ENCODE data around the gene RNU2-63P.
"Not testable (repeated sequence)": the region's sequence is repeated elsewhere in the genome, so short reads cannot be mapped to it uniquely, and the experiment has no call there.

The RNU2-63P gene

DNA sequence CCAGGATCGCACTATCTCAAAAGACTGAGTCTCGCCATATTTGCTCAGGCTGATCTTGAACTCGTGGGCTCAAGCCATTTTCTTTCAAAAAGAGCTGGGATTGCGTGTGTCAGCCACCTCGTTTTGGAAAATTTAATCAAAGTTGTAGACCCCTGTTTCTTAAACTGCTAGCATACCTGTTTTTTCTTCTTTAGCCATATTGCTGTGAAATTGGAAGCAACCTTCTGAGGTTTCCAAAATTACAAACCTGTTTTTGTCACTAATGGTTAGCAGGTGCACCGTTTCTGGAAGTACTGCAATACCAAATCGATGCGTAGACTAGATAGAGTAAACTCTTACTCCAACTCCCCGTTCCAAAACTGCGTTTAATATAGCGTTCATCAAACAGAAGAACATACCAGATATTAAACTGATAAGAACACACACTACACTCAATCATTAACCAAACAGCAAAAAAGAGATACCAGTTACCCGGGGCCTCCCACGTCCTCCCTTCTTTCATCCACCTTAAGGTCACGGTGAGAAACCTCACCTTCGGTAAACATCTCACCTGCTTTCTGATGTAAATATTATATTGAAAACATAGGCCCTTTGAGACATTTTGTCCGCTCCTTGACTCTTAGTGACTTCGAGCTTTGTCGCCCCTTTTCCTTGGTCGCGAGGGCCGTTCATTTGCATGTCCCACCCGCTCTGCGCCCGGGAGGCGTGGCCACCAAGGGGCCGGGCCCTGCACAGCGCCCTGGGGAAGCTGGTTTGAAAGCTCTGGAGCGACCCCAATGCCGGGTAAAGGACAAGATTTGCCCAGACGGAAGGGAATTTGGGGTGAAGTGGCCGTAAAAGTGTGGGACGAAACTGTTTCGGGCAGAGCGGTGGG lies at the start of gene RNU2-63P:
Gene RNU2-63P, minus strand, starts transcription at position 462 of the 874 bp plus-strand sequence.
- DNase-seq: peak; percentile 90

DNA sequence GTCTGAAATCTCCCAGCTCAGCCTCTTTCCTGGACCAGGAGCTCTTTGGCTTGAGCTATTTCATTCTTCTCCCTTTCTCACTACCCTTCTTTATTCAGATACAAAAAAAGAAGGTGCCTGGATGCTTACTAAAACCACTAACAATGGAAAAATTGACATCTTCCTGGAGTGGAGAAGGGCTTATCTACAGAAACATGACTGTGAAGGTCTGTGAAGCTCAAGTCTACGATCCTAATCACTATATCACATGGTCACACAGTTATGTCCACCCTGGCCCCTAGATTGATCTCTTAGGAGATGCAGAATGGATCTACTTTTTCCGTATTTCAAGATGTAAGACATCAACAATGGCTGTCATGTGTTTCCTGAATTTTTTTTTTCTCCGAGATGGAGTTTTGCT lies 44.9 kb upstream of the RNU2-63P start:
- no peak for DNase-seq

DNA sequence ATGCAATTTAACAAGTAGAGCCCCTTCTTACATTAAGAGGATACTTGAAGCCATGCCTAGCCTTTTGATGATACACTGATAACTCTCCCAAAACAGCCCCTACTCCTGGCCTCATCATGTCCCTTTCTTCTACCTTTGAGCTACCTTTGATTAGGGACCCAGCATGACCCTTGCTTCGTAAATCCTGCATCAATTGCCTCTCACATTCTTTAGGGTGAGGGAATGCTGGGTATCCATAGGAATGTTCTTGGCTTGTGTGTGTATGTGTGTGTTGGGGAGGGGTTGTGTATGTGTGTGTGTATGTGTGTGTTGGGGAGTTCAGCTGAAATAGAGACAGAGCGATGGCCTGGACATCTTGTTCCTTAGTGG lies 44.5 kb upstream of the RNU2-63P start:
- no peak for DNase-seq

DNA sequence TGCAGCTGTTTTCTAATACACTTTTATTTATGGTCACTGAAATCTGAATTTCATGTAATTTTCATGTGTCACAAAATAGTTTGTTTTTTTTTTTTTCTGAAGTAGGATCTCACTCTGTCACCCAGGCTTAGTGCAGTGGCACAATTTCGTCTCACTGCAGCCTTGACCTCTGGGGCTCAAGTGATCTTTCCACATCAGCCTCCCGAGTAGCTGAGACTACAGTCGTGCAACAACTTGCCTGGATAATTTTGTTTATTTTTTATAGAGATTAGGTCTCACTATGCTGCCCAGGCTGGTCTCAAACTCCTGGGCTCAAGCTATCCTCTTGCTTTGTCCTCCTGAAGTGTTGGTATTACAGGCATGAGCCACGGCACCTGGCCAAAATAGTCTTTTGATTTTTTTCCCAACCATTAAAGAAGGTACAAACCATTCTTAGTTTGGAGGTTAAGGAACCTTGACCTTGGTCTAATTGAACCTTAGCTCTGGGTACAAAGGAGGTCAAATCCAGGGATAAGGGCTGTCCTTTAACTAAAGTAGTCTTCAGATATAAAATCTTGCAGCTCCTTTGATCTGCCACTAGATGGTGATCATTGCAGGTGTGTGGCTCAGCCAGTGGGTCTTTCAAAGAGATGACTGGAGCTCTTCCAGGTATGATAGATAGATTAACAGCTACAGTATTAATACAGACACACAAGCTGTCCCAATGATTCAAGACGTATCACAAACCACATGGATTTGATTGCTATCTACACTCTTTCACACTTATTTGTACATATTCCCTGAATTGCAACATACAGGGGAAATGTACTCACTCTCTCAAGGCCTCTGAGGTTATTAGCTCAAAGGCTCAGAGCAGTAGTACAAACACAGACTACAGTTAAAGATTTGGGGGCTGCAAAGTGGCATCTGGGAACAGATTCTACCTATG lies 43.9 kb upstream of the RNU2-63P start:
- no peak for DNase-seq

DNA sequence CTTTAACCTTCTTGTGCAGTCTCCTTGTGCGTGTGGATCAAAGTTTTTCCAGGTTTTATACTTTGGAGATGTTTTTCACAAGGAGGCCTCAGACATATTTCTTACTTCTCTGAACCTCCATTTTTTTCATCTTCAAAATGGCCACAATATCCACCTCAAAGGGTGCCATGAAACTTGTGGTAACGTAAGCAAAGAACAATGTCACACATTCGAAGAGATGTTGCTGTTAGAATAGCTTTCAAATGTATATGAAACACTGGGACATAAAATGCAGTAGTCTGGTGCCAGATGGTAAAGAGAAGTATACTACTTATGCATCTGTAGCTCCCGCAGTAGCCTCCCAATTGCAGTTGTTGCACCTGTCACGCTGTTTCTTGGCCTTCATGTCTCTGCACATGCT lies 41.8 kb upstream of the RNU2-63P start:
- no peak for DNase-seq

DNA sequence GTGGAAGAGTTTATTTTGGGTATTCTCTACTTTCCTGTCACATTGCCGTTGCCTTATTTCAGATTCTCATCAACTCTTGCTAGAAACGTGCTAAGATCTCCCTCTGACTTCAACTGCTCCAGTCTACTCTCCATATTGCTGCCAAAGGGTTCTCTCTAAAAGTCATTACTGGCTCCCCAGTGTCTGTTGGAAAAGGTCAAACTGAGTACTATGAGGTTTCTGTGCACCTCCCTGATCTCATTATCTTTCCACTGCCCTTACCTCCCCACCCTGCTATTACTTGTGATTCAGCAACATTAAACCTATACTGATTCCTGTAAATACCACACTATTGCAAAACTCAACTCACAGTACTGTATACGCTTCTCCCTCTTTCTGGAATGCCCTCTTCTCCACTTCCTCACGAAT lies 41.1 kb upstream of the RNU2-63P start:
- no peak for DNase-seq

DNA sequence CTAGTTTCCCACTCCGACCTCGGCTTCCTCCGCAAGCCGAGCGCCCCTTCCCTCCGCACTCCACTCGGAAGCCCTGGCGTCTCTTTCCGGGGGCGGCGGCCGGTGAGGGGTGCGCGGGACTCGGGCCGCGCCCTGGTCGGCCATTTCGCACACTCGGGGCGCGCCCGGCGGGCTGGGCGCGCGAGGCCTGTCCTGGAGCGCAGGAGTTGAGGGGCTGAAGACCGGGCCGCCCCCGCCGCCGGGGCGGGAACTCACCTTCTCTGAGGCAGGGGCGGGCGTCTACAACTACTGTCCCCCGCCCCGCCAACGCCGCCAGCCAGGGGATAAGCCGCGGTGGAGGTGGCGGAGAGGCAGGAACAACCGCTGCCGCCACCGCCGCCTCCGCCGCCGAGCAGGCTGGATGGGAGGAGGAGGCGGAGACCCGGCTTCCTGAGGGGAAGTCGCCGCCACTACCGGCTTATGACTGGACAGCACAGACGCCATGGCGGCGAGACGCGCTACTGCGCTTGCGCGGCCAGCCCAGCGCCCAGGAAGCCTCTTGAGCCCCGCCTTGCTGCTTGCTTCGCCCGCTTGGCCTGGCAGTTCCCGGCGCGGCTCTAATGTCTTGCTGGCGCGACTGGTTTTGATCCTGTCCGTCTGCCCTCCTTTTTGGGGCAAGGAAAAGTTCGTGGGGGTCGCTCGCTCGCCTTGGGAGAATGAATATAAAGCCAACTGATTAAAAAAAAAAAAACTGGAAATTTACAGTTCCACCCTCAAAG lies 39.2 kb upstream of the RNU2-63P start, which contains the start of gene KRCC1:
Gene KRCC1, minus strand, starts transcription at position 413 of the 758 bp plus-strand sequence. CDS start 27,220 bp downstream, outside the sequence.
- peak; percentile 90 to 94 for DNase-seq

DNA sequence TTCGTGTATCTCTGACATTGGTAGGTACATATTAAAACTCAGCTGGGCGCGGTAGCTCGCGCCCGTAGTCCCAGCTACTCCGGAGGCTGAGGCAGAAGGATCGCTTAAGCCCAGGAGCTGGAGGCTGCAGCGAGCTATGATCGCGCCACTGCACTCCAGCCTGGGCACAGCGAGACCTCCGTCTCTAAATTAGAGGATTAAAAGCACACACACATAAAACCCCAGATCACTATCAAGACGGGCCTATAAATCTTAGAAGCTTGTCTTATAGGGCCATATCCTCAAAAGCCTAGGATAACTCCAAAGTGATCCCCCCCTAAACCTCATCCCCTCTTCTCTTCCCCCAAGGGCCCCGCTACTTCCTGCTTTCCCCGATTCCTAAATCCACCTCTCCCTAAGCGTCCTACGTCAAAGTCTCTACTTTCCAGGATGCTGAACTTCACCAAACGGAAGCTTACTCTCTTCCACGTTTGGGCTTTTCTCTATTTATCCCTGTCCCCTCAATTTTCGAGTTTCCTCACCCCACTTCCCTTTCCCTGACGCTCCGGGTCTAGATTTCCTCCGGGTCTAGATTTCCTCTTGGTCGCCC lies 38.5 kb upstream of the RNU2-63P start:
- DNase-seq: no peak

DNA sequence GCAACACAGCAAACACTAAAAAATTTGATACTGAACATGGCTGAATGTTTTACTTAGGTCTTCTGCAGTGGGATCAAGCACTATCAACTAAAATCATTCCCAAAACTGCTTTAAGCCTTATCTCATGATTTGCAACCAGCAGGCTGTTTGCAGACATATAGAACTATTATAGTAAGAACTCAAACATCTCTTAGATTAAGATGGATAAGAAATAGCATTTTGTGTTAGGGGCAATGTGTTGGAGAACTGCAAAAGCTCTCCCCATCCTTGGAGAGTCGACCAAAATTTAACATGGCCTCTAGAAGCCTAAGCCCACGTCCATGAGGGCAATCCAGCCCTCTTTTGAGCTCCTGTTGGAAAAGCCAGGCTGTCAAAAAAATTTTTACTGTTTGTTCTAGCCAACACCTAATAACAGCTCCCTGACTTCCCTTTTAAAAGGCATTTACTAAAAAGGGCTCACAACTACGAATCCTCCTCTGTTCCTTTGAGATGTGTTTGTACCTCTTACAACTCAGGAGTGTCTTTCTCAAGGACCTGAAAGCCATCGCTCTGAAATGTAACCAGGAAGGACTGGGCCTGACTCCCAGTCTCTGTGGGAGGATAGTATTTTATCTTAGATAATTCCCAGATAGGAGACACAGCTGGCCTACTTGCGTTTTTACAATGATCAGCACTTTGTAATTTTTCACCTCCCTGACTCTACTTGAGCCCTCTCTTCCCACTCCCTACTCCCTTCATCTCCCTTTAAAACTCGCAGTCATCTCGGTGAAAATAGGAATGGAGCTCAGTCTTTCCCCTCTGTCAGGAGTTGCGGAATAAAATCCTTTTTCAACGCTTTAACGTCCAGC lies 37.8 kb upstream of the RNU2-63P start:
- DNase-seq: no peak

DNA sequence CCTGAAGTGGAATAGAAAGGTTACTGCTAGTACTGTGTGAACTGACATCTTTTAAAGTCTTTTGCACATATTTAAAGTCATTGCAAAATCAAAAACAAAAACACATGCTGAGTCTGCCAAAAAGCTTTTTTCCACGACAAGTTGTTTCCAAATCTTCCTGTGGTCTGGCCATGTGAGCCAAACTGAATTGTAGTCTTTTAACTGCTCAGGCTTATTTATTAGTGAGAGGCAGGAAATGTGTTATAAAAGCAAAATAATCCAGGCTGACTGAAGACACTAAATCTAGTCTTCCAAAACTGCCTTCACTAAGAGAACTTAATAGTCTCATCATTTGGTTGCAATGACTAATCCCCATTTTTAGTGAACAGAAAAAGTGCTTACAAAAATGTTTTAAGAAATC lies 36.9 kb upstream of the RNU2-63P start:
- no peak for DNase-seq

DNA sequence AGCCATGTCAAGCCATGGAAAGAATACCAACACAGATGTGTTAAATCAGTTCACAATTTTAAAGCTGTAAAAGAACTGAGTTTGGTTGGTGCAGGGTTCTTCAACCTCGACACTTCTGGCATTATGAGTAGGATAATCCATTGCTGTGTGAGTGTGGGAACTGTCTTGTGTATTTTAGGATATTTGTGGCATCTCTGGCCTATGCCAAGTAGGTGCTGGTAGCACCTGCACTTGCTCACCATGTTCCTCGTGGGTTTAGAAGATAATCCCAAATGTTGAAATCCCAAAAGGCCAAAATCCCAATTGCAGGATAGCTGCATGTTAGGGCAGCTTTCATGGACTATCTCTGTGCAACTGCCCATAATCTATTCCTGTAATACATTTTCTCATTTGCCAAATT lies 35.4 kb upstream of the RNU2-63P start:
- no peak for DNase-seq

DNA sequence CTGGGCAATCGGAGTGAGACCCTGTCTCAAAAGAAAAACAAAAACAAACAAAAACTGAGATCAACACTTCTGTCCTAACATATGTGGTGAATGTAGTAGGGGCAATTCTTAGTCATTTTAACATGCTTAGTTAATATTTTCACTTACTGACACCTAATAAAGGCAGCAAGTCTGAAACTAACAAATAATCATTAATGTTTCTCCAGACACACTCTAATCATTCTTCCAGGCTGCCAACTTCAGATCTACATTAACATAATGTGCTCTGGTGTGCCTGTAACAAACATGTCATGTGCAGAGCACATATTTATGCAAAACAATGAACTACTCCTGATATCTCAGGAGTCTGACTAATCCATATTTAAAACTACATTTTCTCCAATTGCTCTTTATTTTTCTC lies 33.3 kb upstream of the RNU2-63P start:
- DNase-seq: no peak

DNA sequence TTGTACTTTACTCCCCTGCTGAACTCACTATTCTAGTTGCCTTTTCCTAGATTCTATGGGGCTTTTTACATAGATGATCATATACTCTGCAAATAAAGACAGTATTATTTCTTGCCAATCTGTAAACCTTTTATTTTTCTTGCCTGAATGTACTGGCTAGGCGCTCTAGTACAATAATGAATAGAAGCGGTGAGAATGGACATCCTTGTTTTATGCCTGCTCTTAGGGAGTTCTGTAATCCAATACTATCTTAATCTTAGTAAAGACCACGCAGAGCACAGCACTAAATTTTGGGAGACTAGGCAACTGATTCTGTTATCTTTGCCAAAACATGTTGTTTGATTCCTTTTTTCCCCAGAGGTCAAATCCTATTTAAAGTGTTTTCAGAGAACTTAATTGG lies 32.2 kb upstream of the RNU2-63P start:
- no peak for DNase-seq

DNA sequence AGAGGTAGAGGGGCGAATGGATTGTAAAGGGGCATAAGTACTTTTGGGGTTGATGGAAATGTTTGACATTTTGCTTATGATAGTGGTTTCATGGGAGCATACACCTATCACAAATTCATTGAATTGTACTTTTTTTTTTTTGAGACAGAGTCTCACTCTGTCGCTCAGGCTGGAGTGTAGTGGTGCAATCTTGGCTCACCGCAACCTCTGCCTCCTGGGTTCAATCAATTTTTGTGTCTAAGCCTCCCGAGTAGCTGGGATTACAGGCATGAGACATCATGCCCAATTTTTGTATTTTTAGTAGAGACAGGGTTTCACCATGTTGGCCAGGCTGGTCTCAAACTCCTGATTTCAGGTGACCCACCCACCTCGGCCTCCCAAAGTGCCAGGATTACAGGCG lies 29.2 kb upstream of the RNU2-63P start:
- not testable (repeated sequence) for DNase-seq

DNA sequence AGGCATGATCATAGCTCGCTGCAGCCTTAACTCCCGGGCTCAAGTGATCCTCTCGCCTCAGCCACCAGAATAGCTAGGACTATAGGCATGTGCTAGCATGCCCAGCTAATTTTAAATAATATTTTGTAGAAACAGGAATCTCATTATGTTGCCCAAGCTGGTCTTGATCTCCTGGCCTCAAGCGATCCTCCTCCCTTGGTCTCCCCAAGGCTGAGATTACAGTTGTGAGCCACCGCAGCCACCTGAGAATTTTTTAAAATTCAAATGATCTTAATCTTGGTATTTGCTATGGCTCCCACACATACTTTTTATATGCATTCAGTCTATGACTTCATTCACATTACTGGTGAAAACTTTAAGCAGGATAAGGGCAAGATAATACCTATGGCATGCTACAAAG lies 26.1 kb upstream of the RNU2-63P start:
- no peak for DNase-seq

DNA sequence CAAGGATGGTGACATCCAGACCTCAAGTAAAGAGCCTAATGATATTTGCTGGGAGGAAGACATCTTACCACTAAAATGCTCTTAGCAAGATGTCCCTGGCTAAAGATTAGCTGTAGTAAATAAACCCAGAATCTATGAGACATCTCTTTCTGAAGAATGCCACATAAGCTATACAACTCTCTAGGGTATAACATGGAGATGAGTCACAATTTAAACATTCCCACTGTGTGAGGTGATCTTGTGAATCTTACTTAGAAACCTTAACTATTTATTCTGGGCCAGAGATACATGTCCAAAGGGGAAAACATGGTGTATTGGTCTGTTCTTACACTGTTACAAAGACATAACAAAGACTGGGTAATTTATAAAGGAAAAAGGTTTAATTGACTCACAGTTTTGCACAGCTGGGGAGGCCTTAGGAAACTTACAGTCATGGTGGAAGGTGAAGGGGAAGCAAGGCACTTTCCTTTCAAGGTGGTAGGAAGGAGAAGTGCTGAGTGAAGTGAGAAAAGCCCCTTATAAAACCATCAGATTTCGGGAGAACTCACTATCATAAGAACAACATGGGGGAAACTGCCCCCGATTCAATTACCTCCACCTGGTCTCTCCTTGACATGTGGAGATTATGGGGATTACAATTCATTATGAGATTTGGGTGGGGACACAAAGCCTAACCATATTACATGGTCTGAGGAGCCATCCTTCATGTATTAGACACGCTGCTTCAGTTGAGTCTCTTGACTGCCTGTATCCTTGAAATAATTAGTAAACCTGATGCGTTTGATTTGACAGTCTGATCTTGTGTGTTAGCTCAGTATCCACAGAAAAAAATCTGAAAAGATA lies 22.1 kb upstream of the RNU2-63P start:
- no peak for DNase-seq

DNA sequence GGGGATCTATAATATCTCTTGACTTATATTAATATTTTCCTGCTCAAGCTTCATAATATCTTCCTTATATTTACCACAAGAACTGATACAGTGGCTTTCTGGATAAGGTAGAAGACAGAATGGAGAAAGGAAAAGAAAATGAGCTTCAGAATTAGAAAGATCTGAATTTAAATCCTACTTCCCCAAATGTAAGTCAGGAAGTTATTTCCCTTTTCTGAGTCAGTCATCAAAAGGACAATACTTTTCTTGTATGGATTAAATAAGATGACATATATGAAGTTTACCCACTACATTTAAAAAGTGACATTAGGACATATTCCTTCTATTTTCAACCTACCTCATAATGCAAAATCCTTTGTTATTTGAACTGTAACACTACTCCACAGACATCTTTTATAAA lies 20.3 kb upstream of the RNU2-63P start:
- DNase-seq: no peak

DNA sequence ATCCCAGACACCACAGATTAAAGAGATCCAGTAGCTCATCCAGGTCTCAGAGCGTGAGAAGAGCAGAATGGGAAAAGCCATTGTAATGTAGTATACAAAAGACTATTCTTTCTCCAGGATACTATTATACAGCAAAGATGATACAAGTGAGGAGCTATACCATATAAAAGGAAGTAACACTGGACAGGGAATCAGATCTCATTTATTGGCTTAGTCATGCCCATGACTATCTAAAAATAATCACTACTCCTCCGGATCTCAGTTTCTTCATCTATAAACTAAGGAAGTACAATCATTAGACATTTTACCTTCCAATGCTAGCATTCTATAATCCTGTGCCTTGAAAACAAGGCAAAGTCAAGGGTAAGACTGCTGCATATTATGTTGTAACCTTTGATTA lies 19.8 kb upstream of the RNU2-63P start:
- no peak for DNase-seq

DNA sequence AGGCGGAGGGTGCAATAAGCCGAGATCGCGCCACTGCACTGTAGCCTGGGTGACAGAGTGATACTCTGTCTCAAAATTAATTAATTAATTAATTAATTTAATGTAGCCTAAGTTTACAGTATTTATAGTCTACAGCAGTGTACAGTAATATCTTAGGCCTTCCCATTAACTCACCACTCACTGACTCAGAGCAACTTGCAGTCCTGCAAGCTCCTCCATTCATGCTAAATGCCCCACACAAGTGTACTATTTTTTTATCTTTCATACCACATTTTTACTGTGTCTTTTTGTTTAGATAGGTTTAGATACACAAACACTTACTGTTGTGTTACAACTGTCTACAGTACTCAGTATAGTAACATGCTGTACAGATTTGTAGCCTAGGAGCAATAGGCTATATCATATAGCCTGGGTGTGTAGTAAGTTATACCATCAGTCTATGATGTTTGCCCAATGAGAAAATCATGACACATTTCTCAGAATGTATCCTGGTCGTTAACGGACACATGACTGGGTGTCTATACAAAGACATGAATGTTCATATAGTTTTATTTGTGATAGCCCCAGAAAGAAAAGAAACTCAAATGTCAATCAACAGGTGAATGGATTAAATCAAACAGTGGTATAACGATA lies 15.8 kb upstream of the RNU2-63P start:
- no peak for DNase-seq

DNA sequence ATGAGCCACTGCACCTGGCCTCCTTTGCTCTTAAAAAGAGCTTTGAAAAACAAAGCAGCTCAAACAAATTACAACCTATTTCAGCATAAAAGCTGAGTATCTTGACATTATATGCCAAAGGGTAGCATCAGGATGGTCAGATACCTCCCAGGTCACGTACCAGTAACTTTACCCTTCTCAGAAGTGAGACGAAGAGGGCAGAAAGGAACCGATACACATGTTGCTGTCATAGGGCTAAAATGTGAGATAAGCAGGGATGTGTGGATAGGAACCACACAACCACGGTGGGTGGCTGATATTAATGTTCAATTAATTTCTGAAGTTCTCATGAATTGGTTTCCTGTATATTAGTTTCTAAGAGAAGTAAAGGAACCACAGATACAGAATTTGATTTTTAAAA lies 12.6 kb upstream of the RNU2-63P start:
- DNase-seq: no peak

Data from activated T-cell treated with anti-CD3 and anti-CD28 coated beads, Interleukin-2, amount 50 U/mL, for 48 hours (primary cell).